GM19372 (cell line): ENCODE data around the gene DPAGT1.
A peak's percentile ranks its signal among the peaks of the same experiment; 100 is the strongest.

Experiments used
- ATAC-seq: cut with Tn5 transposase; IDR thresholded peaks from one replicate; pipeline ENCODE4 v1.9.1; 2021; ENCODE audit warnings: mild to moderate bottlenecking, low read depth, moderate library complexity; ENCODE audit not compliant: unreplicated experiment

Gene DPAGT1

GRCh38 chr11:119095066-119095880 is 6.4 kb downstream of the DPAGT1 start:
- peak; percentile 81 for ATAC-seq

DNA sequence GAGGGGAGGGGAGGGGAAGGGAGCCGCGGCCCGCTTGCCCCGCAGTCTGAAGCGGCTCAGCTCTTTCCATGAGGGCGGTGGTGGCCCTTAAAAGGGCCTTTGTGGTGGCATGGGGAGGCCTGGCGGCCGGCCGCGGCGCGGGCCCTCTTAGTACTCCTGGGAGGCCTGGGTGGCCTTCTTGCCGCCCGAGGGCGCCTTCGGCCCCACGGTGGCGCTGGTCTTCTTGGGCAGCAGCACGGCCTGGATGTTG is 6.9 kb downstream of the DPAGT1 start:
- peak; percentile 30 for ATAC-seq

DNA sequence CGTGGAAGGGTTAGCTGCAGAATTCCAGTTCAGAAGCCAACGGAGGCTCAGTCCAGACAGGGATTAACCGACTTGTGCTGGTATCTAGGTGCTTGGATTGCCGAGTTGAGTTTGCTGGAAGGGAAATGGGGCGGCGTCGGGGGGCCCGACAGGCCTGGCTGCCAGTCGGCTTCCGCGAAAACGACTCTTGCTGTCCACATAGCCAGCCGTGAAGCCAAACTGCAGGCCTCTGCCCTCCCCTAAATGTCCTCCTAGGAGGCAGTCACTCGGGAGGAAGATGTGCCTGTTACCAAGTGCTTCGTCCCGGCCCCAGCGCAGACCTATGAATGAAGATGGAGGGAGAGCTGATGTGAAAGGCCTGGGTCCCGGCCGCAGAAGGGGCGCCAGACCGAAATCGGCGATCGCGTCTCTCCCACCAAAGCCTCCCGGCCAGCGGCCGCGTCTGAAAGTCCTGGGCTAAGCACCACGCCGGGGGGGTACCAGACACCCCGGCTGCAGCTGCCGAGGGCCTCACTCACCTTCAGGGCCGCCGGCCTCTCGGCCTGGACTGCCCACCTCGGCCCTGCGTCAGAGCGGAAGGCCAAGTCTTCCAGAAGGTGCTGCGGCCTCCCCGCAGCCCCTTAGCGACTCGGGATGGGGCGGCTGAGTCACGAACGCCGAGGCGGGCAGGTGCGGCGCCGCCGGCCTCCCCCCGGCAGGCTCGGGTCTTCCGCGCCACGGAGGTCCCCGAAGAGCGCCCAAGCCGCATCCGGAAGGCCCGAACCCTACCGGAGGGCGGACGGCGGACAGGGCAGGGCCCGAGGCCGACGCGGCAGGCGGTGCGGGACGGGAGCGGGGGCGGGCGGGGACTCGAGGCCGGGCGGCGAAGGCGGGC is 7.5 kb downstream of the DPAGT1 start:
- peak; percentile 6 for ATAC-seq

- no peak for ATAC-seq
Observed at GRCh38 chr11:119092880-119093842, 8.5 kb downstream of the DPAGT1 start.

GRCh38 chr11:119091966-119092879 is 9.4 kb downstream of the DPAGT1 start:
- ATAC-seq = no peak

DNA sequence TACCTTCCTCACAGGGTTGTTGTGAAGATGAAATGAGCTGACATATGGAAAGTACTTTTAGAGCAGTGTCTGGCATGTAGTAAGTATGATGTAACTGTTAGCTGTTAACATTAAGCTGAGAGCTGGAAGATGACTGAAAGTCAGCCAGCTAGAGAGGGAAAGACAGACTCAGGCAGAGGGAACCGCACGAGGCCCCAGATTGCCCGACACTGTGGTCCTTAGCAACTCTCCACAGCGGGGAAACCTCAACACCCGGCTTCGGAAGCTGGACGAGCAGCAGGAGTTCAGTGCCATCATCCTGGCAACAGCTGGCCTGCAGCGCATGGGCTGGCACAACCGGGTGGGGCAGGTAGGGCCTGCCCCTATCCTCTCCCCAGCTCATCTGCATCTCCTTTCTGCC is 10.5 kb downstream of the DPAGT1 start:
- ATAC-seq = no peak

DNA sequence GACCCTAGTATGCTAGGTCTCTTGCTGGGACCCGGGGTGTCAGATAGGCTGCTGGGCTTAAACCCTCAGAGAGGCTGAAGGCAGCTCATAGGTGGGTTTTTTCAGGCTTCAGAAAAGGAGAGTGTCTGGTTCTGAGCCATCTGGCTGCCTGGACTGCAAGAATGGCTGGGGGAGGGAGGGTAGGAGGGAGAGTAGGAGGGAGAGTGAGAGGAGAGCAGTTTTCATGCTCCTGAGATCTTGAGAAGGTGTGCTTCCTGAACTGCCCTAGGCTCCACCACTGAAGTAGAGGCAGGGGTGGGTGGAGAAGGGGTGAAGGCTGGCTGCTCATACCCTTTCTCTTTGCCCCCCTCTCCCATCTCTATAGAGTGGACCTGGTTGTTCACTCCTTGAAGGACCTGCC is 12.3 kb downstream of the DPAGT1 start:
- ATAC-seq = no peak

DNA sequence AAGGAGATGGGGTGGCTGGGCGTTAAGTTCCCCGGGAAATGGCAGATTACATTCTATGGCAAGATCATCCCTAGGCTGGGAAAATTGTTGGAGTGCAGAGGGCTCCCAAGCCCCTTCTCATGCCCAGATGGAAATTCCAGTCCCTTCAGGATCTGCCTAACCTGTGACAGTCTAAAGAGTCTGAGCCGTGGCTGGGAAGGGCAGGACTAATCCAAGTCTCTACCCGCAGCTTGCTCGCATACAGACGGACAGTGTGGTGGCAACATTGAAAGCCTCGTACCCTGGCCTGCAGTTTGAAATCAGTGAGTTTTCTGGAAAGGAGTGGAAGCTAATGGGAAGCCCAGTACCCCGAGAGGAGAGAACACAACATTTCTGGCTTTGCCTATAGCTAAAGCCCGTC is 13.2 kb downstream of the DPAGT1 start:
- no peak for ATAC-seq

GRCh38 chr11:119087747-119088241 is 13.9 kb downstream of the DPAGT1 start:
- no peak for ATAC-seq

- no peak for ATAC-seq
Observed at GRCh38 chr11:119087123-119087522, 14.5 kb downstream of the DPAGT1 start.

GRCh38 chr11:119085437-119085847 is 16.2 kb downstream of the DPAGT1 start:
- peak; percentile 10 for ATAC-seq

DNA sequence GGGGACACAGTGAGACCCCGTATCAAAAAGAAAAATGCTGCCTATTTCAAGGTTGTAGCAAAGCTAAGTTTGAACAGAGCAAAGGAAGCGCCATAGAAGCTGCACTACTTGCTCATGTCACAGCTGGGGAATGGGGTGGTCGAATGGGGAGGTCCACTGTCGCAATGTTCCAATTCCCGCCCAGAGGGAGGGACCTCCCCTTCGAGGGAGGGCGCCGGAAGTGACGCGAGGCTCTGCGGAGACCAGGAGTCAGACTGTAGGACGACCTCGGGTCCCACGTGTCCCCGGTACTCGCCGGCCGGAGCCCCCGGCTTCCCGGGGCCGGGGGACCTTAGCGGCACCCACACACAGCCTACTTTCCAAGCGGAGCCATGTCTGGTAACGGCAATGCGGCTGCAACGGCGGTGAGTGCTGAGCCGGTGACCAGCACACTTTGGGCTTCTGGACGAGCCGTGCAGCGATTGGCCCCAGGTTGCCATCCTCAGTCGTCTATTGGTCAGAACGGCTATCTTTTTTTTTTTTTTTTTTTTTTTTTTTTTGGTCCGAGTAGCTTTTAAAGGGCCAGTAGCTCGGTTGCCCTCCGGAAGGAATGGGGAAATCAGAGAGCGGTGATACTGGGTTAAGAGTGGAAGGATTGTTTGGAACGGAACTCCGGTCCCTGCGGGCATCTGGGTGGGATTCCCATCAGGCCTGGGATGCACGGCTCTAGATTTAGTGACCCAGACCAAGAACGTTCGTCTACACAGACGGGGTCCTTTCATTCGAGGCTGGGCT is 16.8 kb downstream of the DPAGT1 start, which contains the start of gene HMBS:
Gene HMBS (plus strand): TSS at position 219 of the 774 bp plus-strand sequence. CDS start 153 bp downstream, at position 372.
- ATAC-seq = peak; percentile 91

DNA sequence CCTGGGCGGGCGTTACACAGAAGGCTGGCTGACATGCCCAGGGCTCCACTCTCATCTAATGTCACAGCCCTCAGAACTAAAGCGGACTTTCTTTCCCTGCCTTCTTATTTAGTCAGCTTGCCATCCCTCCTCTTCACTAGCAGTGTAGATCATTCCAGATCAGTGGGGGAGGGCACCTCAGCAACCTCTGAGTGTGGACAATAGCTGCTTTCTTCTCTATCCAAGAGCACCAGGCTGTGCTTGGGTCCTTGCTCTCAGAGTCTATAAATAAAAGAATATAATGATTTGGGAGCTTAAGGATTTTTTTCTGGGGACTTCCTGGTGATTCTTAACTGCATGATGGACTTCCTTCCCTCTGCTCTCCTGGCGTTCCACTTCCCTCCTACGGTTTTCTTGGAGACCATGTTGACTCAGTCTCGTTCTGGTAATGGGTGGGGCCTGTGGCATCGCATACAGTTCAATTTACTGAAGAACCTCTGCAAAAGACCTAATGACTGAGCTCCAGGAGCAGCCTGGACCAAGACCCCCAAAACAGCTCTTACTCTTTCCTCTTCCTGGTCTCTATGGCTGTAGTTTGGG is 19.9 kb downstream of the DPAGT1 start:
- ATAC-seq = no peak

DNA sequence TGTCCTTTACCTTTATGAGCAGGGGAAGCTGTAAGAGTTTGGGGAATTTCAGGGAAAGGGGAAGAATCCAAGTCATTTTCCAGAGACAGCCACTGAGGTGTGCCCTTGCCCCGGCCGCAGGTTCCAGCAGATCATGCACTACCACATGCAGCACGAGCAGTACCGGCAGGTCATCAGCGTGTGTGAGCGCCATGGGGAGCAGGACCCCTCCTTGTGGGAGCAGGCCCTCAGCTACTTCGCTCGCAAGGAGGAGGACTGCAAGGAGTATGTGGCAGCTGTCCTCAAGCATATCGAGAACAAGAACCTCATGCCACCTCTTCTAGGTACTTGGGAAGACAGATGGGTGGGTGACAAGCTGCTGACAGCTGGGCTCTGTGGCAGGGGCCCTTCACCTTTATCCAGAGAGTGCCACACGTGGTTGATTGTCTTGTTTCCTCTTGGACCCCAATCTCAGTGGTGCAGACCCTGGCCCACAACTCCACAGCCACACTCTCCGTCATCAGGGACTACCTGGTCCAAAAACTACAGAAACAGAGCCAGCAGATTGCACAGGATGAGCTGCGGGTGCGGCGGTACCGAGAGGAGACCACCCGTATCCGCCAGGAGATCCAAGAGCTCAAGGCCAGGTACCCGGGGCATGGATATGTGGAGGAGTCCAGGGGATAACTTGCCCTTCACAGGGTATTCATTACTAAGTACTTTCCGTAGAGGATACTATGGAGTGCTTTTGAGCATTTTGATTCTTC is 22.8 kb downstream of the DPAGT1 start:
- ATAC-seq = no peak

DNA sequence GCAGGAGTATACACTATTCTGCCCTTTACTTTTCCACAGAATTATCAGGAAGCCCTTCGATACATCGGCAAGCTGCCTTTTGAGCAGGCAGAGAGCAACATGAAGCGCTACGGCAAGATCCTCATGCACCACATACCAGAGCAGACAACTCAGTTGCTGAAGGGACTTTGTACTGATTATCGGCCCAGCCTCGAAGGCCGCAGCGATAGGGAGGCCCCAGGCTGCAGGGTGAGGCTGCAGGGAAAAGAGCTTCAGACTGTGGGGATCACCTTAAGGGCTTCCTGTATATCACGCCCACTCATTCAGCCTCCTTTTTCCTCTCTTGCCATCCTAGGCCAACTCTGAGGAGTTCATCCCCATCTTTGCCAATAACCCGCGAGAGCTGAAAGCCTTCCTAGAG is 23.8 kb downstream of the DPAGT1 start:
- no peak for ATAC-seq

DNA sequence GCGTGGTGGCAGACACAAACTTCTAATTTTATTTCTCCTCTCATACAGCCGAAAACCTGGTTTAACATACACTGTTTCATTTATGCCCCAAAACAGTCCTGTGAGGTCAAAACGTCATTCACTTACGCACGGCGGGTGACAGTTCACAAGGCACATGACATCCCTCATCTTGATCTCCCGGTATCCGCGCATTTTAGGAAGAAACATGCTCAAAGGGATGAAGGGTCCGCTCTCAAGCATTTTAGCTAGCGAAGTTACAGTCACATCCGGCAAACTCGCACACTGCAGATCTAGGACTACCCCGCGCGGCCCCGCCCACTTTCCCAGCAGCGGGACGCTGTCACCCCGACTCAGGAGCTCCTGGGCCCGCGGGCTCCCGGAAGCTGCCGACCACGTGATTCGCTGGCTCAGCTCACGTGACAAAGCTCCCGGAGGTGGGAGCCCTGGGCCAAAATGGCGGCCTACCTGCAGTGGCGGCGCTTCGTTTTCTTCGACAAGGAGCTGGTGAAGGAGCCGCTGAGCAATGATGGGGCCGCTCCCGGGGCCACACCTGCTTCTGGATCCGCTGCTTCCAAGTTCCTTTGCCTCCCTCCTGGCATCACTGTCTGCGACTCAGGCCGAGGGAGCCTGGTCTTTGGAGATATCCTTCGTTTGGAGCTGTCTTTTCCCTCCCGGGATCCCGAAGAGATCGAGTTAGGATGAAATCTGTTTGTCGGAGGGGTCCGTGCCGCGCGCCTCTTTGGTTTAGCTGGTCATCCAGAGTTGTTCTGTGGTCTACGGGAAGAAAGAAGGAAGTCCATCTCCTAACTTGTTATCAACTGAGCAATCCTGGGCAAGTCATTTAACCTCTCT is 34.1 kb downstream of the DPAGT1 start, which contains the start of gene VPS11:
Gene VPS11 (plus strand): TSS at position 448 of the 852 bp plus-strand sequence. CDS start 6 bp downstream, at position 454.
- peak; percentile 92 for ATAC-seq

DNA sequence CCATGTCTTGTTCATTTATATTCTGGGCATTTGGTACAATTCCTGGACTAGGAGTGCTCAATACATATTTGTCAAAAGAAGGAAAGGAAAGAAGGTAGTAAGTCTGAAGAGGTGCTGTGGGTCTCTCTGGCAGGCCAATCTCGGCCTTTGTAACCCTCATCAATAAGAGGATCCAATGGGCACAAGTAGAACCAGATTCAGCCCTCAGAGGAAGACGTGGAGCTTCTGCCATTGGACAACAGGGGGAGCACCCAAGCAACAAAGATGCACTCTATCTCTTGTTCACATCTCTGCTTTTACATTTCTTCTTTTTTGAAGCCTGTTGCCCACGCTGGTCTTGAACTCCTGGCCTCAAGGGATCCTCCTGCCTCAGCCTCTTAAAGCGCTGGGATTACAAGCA is 36.3 kb downstream of the DPAGT1 start:
- ATAC-seq = no peak
